Karpas-422 (cell line): ENCODE measurements around the gene EPB41L2. TPM values are rescaled to one million over a fixed set of nuclear protein-coding genes. Genes with fewer than 3 reads are reported as not detected.

ENCODE experiments used
- DNase-seq: peaks from one replicate; pipeline ENCODE4 v3.0.0-alpha.2; 2015
- H2AFZ ChIP-seq: fragments of 200-600 bp; sonication (generic); 2 replicates; pipeline ENCODE4 v1.6.1; 2014; ENCODE audit warnings: antibody characterized with exemption, low read length, mixed read lengths
- H3K27ac ChIP-seq: fragments of 200-600 bp; sonication (generic); 2 replicates; pipeline ENCODE4 v1.5.1; 2014; ENCODE audit warnings: mild to moderate bottlenecking, low read length, moderate library complexity
- H3K27me3 ChIP-seq: fragments of 200-600 bp; sonication (generic); 2 replicates; pipeline ENCODE4 v1.6.1; 2014; ENCODE audit warnings: low read length, mixed read lengths
- H3K36me3 ChIP-seq: fragments of 200-600 bp; sonication (generic); 2 replicates; pipeline ENCODE4 v1.6.1; 2014; ENCODE audit warnings: low read length, mixed read lengths; ENCODE audit not compliant: insufficient read depth
- H3K4me1 ChIP-seq: fragments of 200-600 bp; sonication (generic); 2 replicates; pipeline ENCODE4 v1.6.1; 2014; ENCODE audit warnings: mild to moderate bottlenecking, low read length, mixed read lengths
- H3K4me2 ChIP-seq: fragments of 200-600 bp; sonication (generic); 2 replicates; pipeline ENCODE4 v1.6.1; 2014; ENCODE audit warnings: low read length, low read depth, mild to moderate bottlenecking; ENCODE audit not compliant: poor library complexity, severe bottlenecking
- H3K4me3 ChIP-seq: fragments of 200-600 bp; sonication (generic); 2 replicates; pipeline ENCODE4 v1.5.1; 2014; ENCODE audit warnings: mild to moderate bottlenecking, antibody characterized with exemption, low read length, mixed read lengths
- H3K79me2 ChIP-seq: fragments of 200-600 bp; sonication (generic); 2 replicates; pipeline ENCODE4 v1.6.1; 2014; ENCODE audit warnings: mild to moderate bottlenecking, low read length, mixed read lengths
- H3K9ac ChIP-seq: fragments of 200-600 bp; sonication (generic); 2 replicates; pipeline ENCODE4 v1.6.0; 2014; ENCODE audit warnings: low read length
- H3K9me2 ChIP-seq: fragments of 200-600 bp; sonication (generic), shearing (Covaris generic); replicated peaks from 2 replicates; pipeline ENCODE4 v1.6.0; 2014; ENCODE audit warnings: mild to moderate bottlenecking, low read length, moderate library complexity; ENCODE audit not compliant: insufficient read depth
- H3K9me3 ChIP-seq: fragments of 300-700, 200-600 bp; sonication (generic); 2 replicates; pipeline ENCODE4 v1.6.1; 2014; ENCODE audit warnings: low read length, mixed read lengths
- H4K20me1 ChIP-seq: fragments of 200-600 bp; sonication (generic); 2 replicates; pipeline ENCODE4 v1.6.1; 2014; ENCODE audit warnings: mild to moderate bottlenecking, antibody characterized with exemption, low read length, low read depth; ENCODE audit not compliant: insufficient read depth
- total RNA-seq: library from RNA; depleted of rRNA; stranded (reverse); fragments of >200 nt; shearing (Covaris generic); gene quantifications from 2 replicates; pipeline ENCODE4 v1.2.3, GENCODE V29; 2014; ENCODE audit warnings: low replicate concordance; rRNA removed

The EPB41L2 gene
- total RNA-seq: 1.7 and 3.7 TPM in 2 replicates

DNA sequence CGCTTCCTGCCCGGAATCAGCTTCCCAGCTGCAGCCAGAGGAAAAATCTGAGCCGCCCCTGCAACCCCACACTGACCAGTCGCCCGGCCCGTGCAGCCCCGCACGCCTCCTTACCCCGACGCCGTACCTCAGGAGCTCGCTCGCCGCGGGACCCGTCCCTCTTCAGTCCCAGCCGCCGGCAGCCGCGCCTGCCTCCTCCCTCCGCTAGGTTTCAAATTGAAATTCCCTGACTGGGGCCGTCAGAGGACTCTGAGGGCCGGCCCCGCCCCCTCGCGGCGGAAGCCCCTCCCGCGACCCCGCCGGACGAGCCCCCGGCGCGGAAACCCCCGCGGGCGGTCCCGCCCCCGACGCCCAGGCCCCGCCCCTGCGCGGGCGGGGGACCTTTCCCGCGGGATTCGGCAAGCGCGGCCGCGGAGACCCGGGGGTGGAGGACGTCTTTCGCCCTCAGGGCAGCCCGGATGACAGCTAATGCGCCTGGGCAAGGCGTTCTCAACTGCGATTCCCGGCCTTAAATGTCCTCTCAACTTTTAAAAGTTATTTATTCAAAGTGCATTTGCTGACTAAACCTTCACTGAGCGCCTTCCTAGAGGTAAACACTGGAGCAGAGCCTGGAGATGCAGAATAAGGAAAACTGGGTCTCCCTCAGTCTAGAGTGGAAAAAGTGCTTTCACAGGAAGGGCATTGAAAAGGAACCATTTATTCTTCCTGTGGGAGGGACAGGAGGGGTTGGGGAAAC, at the start of gene EPB41L2:
Gene EPB41L2, minus strand, starts transcription at position 218 of the 736 bp plus-strand sequence. CDS start 106,760 bp downstream, outside the sequence.
- Histone ChIP-seq H3K9ac (peak within 1 kb of the TSS; percentile 60), H3K79me2 (no peaks in the 10 kb centered on the region), H3K27me3 (no peaks in the 10 kb centered on the region), H4K20me1 (no peaks in the 10 kb centered on the region), H3K9me3 (no peaks in the 10 kb centered on the region), H3K4me3 (peak within 1 kb of the TSS; percentile 68), H2AFZ (no peak within 1 kb of the TSS), H3K27ac (no peak within 1 kb of the TSS), H3K9me2 (no peaks in the 10 kb centered on the region), H3K4me2 (peak within 1 kb of the TSS; percentile 72), H3K4me1 (peaks cover 10% of the 10 kb centered on the region), H3K36me3 (no peaks in the 10 kb centered on the region)
- DNase-seq: peak; percentile 81

- Histone ChIP-seq H3K4me1 (peaks cover 7% of the 10 kb centered on the region; the same call in 1 of the 2 replicates), H3K9ac (no peak overlapping the region), H3K36me3 (no peaks in the 10 kb centered on the region), H2AFZ (no peak overlapping the region), H4K20me1 (no peaks in the 10 kb centered on the region), H3K27me3 (no peaks in the 10 kb centered on the region), H3K79me2 (no peaks in the 10 kb centered on the region), H3K9me3 (no peaks in the 10 kb centered on the region), H3K4me3 (no peak overlapping the region), H3K4me2 (no peak overlapping the region), H3K9me2 (no peaks in the 10 kb centered on the region), H3K27ac (no peak overlapping the region)
- DNase-seq: no peak
Measured at GRCh38 chr6:131112249-131112648, 49.2 kb upstream of the EPB41L2 start.

GRCh38 chr6:131107151-131107550, 44.1 kb upstream of the EPB41L2 start:
- Histone ChIP-seq H2AFZ (no peak overlapping the region), H3K9ac (no peak overlapping the region), H4K20me1 (no peaks in the 10 kb centered on the region), H3K4me2 (no peak overlapping the region), H3K79me2 (no peaks in the 10 kb centered on the region), H3K27ac (no peak overlapping the region), H3K4me3 (no peak overlapping the region), H3K27me3 (no peaks in the 10 kb centered on the region), H3K9me2 (0 out of 2 replicates have a peak, but pooled peaks cover 4% of the 10 kb centered on the region), H3K9me3 (no peaks in the 10 kb centered on the region), H3K4me1 (peaks cover 7% of the 10 kb centered on the region; the same call in 1 of the 2 replicates), H3K36me3 (no peaks in the 10 kb centered on the region)
- no peak for DNase-seq

- H3K4me2 ChIP-seq: no peak overlapping the region
- no peak overlapping the region for H2AFZ ChIP-seq
- no peaks in the 10 kb centered on the region for H3K27me3 ChIP-seq
- no peak overlapping the region for H3K9ac ChIP-seq
- H4K20me1 ChIP-seq: no peaks in the 10 kb centered on the region
- no peaks in the 10 kb centered on the region for H3K79me2 ChIP-seq
- DNase-seq: no peak
- 0 out of 2 replicates have a peak, but pooled peaks cover 4% of the 10 kb centered on the region for H3K9me2 ChIP-seq
- H3K27ac ChIP-seq: no peak overlapping the region
- no peaks in the 10 kb centered on the region for H3K9me3 ChIP-seq
- H3K4me3 ChIP-seq: no peak overlapping the region
- H3K36me3 ChIP-seq: no peaks in the 10 kb centered on the region
- peaks cover 7% of the 10 kb centered on the region; the same call in 1 of the 2 replicates for H3K4me1 ChIP-seq
Measured at GRCh38 chr6:131103901-131104300, 40.9 kb upstream of the EPB41L2 start.

- Histone ChIP-seq H2AFZ (no peak overlapping the region), H3K27me3 (no peaks in the 10 kb centered on the region), H3K9ac (no peak overlapping the region)
Measured at GRCh38 chr6:131103296-131103695, 40.3 kb upstream of the EPB41L2 start.

GRCh38 chr6:131101911-131102680, 39.1 kb upstream of the EPB41L2 start:
- Histone ChIP-seq H4K20me1 (no peaks in the 10 kb centered on the region), H3K9me3 (no peaks in the 10 kb centered on the region), H3K27ac (no peak overlapping the region), H3K36me3 (no peaks in the 10 kb centered on the region), H3K79me2 (no peaks in the 10 kb centered on the region), H3K4me3 (no peak overlapping the region), H3K4me2 (no peak overlapping the region), H2AFZ (no peak overlapping the region), H3K27me3 (no peaks in the 10 kb centered on the region), H3K4me1 (no peaks in the 10 kb centered on the region), H3K9ac (no peak overlapping the region), H3K9me2 (0 out of 2 replicates have a peak, but pooled peaks cover 4% of the 10 kb centered on the region)
- DNase-seq: no peak

More at GRCh38 chr6:131103296-131103695, 40.3 kb upstream of the EPB41L2 start:
- no peak for DNase-seq
- Histone ChIP-seq H3K4me2 (no peak overlapping the region), H3K27ac (no peak overlapping the region), H3K36me3 (no peaks in the 10 kb centered on the region), H4K20me1 (no peaks in the 10 kb centered on the region), H3K79me2 (no peaks in the 10 kb centered on the region), H3K4me3 (no peak overlapping the region), H3K4me1 (peaks cover 5% of the 10 kb centered on the region; the same call in 1 of the 2 replicates), H3K9me3 (no peaks in the 10 kb centered on the region), H3K9me2 (0 out of 2 replicates have a peak, but pooled peaks cover 4% of the 10 kb centered on the region)

- Histone ChIP-seq H3K36me3 (no peaks in the 10 kb centered on the region), H3K9ac (no peak overlapping the region), H3K4me1 (no peaks in the 10 kb centered on the region), H3K9me3 (no peaks in the 10 kb centered on the region), H4K20me1 (no peaks in the 10 kb centered on the region), H3K4me3 (no peak overlapping the region), H3K4me2 (no peak overlapping the region), H3K27ac (no peak overlapping the region), H2AFZ (no peak overlapping the region), H3K79me2 (no peaks in the 10 kb centered on the region), H3K9me2 (no peaks in the 10 kb centered on the region), H3K27me3 (no peaks in the 10 kb centered on the region)
- no peak for DNase-seq
Measured at GRCh38 chr6:131096786-131097185, 33.7 kb upstream of the EPB41L2 start.

GRCh38 chr6:131093334-131093733, 30.3 kb upstream of the EPB41L2 start:
- no peak overlapping the region for H3K27ac ChIP-seq
- no peak overlapping the region for H3K4me2 ChIP-seq
- H3K9ac ChIP-seq: no peak overlapping the region
- H3K27me3 ChIP-seq: no peaks in the 10 kb centered on the region
- H2AFZ ChIP-seq: no peak overlapping the region
- H3K36me3 ChIP-seq: no peaks in the 10 kb centered on the region
- H3K9me2 ChIP-seq: no peaks in the 10 kb centered on the region
- H4K20me1 ChIP-seq: no peaks in the 10 kb centered on the region
- no peak for DNase-seq
- H3K9me3 ChIP-seq: no peaks in the 10 kb centered on the region
- H3K79me2 ChIP-seq: no peaks in the 10 kb centered on the region
- H3K4me1 ChIP-seq: no peaks in the 10 kb centered on the region
- no peak overlapping the region for H3K4me3 ChIP-seq
